PFSK-1 (cell line): Measurements from ENCODE around the gene TLE3.

Experiments
- FOXP2 ChIP-seq: optimal IDR thresholded peaks from 2 replicates; pipeline ENCODE3; 2011; ENCODE audit warnings: borderline replicate concordance, control low read depth, inconsistent platforms; ENCODE audit not compliant: insufficient read depth; ENCODE audit errors: extremely low read length, extremely low read depth
- POLR2AphosphoS5 ChIP-seq: IDR thresholded peaks from 2 replicates; pipeline ENCODE4 v1.6.1; 2012; ENCODE audit warnings: low read depth, mild to moderate bottlenecking, control low read depth, low read length, moderate library complexity
- SIN3A ChIP-seq: IDR thresholded peaks from 2 replicates; pipeline ENCODE4 v1.6.1; 2012; ENCODE audit warnings: mild to moderate bottlenecking, low read length, moderate library complexity, borderline replicate concordance; ENCODE audit not compliant: insufficient read depth
- TAF1 ChIP-seq: IDR thresholded peaks from 2 replicates; pipeline ENCODE4 v1.6.1; 2012; ENCODE audit warnings: low read length, control low read depth, borderline replicate concordance; ENCODE audit not compliant: insufficient read depth
- TF ChIP-seq, protein P1 (sequence below), 2 experiments: IDR thresholded peaks; 2 replicates each; pipeline versions ENCODE4 v1.6.1 to v1.8.0; 2011 to 2012; ENCODE audit warnings: low read depth in 2 of 2, low read length in 2 of 2, control low read depth in 1 of 2, inconsistent platforms in 1 of 2, mild to moderate bottlenecking in 1 of 2, moderate library complexity in 1 of 2; ENCODE audit not compliant: insufficient read depth in 1 of 2

TLE3 gene

DNA sequence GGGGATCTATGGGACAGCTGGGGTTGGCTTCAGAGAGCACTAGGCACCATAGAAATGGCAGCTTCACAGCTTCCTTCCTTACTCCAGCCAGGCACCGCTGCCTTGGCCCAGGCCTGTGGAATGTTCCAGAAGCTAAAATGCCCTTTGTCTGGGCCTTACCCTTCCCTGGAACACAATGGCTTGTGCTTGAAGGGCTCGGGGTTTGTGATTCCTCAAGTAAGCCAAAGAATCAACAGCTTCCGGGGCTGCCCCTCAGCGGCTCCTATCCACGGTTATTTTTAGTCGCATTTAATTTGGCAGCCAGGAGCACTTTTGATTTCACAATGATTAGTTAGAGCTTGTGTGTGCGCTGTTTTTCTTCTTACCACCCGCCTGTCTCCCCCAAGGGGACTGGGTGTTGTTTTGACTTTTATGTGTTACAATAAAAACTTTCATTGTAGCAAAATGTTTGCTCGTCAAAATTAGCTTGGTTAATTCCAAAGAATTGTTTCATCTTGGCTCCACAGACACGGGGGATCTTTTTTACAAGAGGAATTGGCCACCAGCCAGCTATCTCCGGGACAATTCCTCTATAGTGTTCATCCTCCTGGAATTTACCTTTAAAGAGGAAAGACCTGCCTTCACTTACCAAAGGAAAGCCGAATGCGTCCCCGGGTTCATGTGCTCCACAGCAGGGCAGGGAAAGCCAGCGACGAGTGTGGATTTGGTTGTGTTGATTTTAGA is 73.8 kb downstream of the TLE3 start:
- TF ChIP-seq TAF1, result no peak
- TF ChIP-seq FOXP2, result no peak
- no peak for TF ChIP-seq POLR2AphosphoS5
- TF ChIP-seq, protein P1, sequence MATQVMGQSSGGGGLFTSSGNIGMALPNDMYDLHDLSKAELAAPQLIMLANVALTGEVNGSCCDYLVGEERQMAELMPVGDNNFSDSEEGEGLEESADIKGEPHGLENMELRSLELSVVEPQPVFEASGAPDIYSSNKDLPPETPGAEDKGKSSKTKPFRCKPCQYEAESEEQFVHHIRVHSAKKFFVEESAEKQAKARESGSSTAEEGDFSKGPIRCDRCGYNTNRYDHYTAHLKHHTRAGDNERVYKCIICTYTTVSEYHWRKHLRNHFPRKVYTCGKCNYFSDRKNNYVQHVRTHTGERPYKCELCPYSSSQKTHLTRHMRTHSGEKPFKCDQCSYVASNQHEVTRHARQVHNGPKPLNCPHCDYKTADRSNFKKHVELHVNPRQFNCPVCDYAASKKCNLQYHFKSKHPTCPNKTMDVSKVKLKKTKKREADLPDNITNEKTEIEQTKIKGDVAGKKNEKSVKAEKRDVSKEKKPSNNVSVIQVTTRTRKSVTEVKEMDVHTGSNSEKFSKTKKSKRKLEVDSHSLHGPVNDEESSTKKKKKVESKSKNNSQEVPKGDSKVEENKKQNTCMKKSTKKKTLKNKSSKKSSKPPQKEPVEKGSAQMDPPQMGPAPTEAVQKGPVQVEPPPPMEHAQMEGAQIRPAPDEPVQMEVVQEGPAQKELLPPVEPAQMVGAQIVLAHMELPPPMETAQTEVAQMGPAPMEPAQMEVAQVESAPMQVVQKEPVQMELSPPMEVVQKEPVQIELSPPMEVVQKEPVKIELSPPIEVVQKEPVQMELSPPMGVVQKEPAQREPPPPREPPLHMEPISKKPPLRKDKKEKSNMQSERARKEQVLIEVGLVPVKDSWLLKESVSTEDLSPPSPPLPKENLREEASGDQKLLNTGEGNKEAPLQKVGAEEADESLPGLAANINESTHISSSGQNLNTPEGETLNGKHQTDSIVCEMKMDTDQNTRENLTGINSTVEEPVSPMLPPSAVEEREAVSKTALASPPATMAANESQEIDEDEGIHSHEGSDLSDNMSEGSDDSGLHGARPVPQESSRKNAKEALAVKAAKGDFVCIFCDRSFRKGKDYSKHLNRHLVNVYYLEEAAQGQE (IDR thresholded peaks at IDR 0.05; ENCODE audit: insufficient read depth in 1 of 2, low read depth in 2 of 2, low read length in 2 of 2), result no peak
- no peak for TF ChIP-seq SIN3A

- TF ChIP-seq POLR2AphosphoS5, result no peak
- no peak for TF ChIP-seq TAF1
- TF ChIP-seq, protein P1 (IDR thresholded peaks at IDR 0.05; ENCODE audit: insufficient read depth in 1 of 2, low read depth in 2 of 2, low read length in 2 of 2), result no peak
- no peak for TF ChIP-seq FOXP2
- TF ChIP-seq SIN3A, result no peak
These were observed 74.5 kb downstream of the TLE3 start for GRCh38 chr15:70023064-70023768.

DNA sequence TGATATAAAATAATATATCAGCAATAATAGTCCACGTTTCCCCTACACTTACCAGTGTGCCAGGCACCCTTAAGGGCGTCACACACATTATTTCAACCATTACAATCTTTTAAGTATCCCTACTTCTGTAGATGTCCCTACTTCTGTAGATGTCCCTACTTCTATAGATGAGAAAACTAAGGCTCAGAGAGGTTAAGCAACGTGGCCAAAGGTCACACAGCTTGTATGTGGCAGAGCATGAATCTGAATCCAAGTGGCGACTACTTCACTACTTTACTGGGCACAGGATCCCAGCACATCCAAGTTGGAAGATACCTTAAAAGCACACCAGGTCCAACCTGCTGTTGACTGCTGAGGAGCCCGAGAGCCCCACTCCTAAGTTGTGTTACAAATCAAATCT is 77.5 kb downstream of the TLE3 start:
- TF ChIP-seq FOXP2 (no peak), POLR2AphosphoS5 (no peak), SIN3A (no peak)

GRCh38 chr15:70018646-70019600 is 78.8 kb downstream of the TLE3 start:
- TF ChIP-seq TAF1 (no peak), FOXP2 (peak; percentile 5), POLR2AphosphoS5 (no peak)

- TF ChIP-seq FOXP2 (no peak), TAF1 (no peak), SIN3A (no peak), POLR2AphosphoS5 (no peak)
- TF ChIP-seq, protein P1 (IDR thresholded peaks at IDR 0.05; ENCODE audit: insufficient read depth in 1 of 2, low read depth in 2 of 2, low read length in 2 of 2), result no peak
These were observed 79.9 kb downstream of the TLE3 start for GRCh38 chr15:70017801-70018200.
